Testis (tissue), 3 donors: Measurements from ENCODE around the gene RNF213. TPM values are rescaled to one million over a fixed set of nuclear protein-coding genes. Genes with fewer than 3 reads are reported as not detected.

Source experiments
- DNase-seq: peaks from one replicate; pipeline ENCODE4 v3.0.0-alpha.2; 2019
- H3K27ac ChIP-seq, 2 donors: fragments of 200-600 bp; sonication (generic); one replicate each; pipeline ENCODE4 v1.5.1; 2019
- H3K27me3 ChIP-seq: fragments of 200-600 bp; sonication (generic); one replicate; pipeline ENCODE4 v1.5.1; 2019
- H3K36me3 ChIP-seq: fragments of 200-600 bp; sonication (generic); one replicate; pipeline ENCODE4 v1.5.1; 2017; ENCODE audit warnings: low read depth; ENCODE audit errors: missing control alignments
- H3K4me1 ChIP-seq: fragments of 200-600 bp; sonication (generic); one replicate; pipeline ENCODE4 v1.5.1; 2019
- H3K4me3 ChIP-seq, 2 donors: fragments of 200-600 bp; sonication (generic); one replicate each; pipeline ENCODE4 v1.5.1; 2017 to 2019
- H3K9me3 ChIP-seq: fragments of 200-600 bp; sonication (generic); one replicate; pipeline ENCODE4 v1.5.1; 2017
- POLR2A ChIP-seq: fragments of 450-650 bp; IDR thresholded peaks from one replicate; pipeline ENCODE4 v1.6.1; 2017; ENCODE audit warnings: antibody characterized with exemption, mild to moderate bottlenecking, moderate library complexity
- WGBS, 2 donors: methylation state at CpG; one replicate each; pipeline ENCODE4 v1.1.5; 2018; 5-methylcytosine and 5-hydroxymethylcytosine counted together
- intact Hi-C: fragments of 100-400 bp; cut with DNase I; formaldehyde crosslinking; loops from one replicate; pipeline ENCODE4 v1.15.1; 2023; ENCODE audit warnings: low total_unique reads
- polyA plus RNA-seq: library from polyadenylated mRNA; stranded (reverse); fragments of 350-450 nt; fragmentation: Illumina TruSeq; extraction: RNeasy Lipid Tissue Mini Kit (QIAGEN cat#74804); gene quantifications from one replicate; pipeline ENCODE4 v1.2.3, GENCODE V29; 2014; ENCODE audit warnings: low read depth, low replicate concordance; ENCODE audit not compliant: insufficient read depth
- total RNA-seq, 2 donors: library from RNA; depleted of rRNA; stranded (reverse); fragments of >200 nt; gene quantifications; one replicate each; pipeline ENCODE4 v1.2.3, GENCODE V29; 2016
- TF ChIP-seq, protein P1 (sequence below), 3 experiments: fragments of 450-650 bp in 2 of 3; fragments of 200-600 bp in 1 of 3; sonication (generic) in 1 of 3; IDR thresholded peaks; one replicate each; pipeline ENCODE4 v1.5.1; 2016 to 2019; ENCODE audit warnings: antibody characterized with exemption in 3 of 3, mild to moderate bottlenecking in 2 of 3, moderate library complexity in 1 of 3

The RNF213 gene
- total and polyA plus RNA-seq, 3 donors from 2014 or later, result 25.3 to 68.9 (median 66.9) TPM

DNA sequence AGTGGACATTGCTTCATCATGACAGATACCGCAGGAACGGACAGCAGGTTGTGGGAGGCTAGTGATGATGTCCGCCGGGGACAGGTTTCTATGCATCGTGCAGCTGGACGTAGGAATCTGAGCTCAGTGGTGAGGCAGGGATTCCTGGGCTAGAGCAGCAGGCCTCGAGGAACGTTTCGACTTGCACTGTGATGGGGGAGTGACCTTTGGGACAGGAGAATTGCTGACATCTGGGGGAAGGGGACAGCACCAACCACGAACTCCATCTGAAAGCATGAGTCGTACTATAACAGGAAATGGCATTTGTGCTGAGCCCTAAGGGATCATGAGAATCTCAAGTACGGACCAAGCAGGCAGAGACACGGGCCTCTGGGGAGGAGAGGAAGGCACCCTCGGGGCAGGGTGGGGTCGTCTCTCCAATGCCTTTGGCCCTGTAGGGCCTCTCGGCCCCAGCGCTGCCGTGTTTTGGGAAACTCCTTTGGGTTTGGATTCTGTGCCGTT is 88.5 kb downstream of the RNF213 start:
- DNase-seq, result no peak
- WGBS, 2 donors, result 79 to 84% methylated on average over 19 of the region's 19 CpGs
- intact Hi-C loops, result no loop called here
- Histone ChIP-seq H3K9me3 (no peaks in the 10 kb centered on the region), H3K4me1 (no peaks in the 10 kb centered on the region), H3K4me3 (no peak overlapping the region), H3K36me3 (no peaks in the 10 kb centered on the region), H3K27ac (no peak overlapping the region), H3K27me3 (no peaks in the 10 kb centered on the region)
- TF ChIP-seq, protein P1, sequence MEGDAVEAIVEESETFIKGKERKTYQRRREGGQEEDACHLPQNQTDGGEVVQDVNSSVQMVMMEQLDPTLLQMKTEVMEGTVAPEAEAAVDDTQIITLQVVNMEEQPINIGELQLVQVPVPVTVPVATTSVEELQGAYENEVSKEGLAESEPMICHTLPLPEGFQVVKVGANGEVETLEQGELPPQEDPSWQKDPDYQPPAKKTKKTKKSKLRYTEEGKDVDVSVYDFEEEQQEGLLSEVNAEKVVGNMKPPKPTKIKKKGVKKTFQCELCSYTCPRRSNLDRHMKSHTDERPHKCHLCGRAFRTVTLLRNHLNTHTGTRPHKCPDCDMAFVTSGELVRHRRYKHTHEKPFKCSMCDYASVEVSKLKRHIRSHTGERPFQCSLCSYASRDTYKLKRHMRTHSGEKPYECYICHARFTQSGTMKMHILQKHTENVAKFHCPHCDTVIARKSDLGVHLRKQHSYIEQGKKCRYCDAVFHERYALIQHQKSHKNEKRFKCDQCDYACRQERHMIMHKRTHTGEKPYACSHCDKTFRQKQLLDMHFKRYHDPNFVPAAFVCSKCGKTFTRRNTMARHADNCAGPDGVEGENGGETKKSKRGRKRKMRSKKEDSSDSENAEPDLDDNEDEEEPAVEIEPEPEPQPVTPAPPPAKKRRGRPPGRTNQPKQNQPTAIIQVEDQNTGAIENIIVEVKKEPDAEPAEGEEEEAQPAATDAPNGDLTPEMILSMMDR (IDR thresholded peaks at IDR 0.05), result no peak
- TF ChIP-seq POLR2A, result no peak

DNA sequence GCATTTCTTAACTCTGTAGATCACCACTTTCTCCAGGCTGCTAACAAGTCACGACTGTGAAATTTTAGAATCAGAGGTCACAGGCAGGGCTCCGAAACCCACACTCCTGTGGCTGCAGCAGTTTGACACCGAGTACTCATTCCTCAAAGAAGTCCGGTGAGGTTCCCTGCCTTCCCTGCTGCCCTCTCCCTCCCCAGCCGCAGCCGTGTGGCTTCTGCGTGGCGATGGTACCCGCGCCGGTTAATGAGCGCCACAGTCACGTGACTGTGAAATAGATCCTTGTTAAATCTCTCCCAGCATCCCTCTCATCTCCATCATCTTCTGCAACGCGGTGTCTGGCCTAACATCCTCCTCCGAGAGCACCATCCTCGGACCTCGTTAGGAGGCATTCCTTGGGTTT is 89.1 kb downstream of the RNF213 start:
- intact Hi-C loops, result no loop called here
- no peak for DNase-seq
- TF ChIP-seq POLR2A, result no peak
- TF ChIP-seq, protein P1 (IDR thresholded peaks at IDR 0.05), result no peak
- Histone ChIP-seq H3K9me3 (no peaks in the 10 kb centered on the region), H3K36me3 (no peaks in the 10 kb centered on the region), H3K4me3 (no peak overlapping the region), H3K4me1 (no peaks in the 10 kb centered on the region), H3K27ac (no peak overlapping the region), H3K27me3 (no peaks in the 10 kb centered on the region)
- 89 to 90% methylated on average over 17 to 18 of the region's 18 CpGs for WGBS, 2 donors

DNA sequence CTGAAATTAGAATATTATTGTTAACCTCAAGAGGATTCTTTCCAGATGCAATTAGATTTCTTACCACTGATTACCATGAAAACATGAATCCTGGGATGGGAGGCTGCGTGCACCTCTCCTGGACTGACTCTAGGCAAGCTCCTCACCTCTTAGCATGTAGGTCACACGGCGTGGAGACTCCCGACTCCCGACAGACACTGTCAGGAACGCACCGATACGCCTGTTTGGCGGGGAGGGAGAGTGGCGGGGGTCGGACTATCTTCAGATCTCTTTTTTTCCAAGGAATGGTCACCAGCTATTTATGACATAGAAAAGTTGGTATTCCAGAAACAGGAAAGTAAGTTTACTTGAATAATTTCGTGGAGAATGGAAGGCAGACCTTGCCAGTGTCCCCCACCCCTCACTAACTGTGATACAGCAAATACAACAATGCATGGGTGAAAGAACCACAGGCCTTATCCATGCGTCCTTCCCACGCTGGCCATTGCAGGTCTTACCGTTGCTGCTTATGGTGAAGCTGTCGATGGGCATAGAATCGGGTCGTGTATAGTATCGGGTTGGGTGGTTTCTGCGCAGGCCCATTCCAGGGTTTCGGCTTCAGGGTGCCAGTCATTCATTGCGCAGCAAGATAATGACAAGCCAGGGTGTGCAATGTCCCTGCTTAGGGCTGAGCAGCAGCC is 91.7 kb downstream of the RNF213 start:
- Histone ChIP-seq H3K36me3 (no peaks in the 10 kb centered on the region), H3K9me3 (no peaks in the 10 kb centered on the region), H3K27me3 (no peaks in the 10 kb centered on the region), H3K4me3 (no peak overlapping the region), H3K4me1 (no peaks in the 10 kb centered on the region), H3K27ac (no peak overlapping the region)
- no peak for TF ChIP-seq POLR2A
- TF ChIP-seq, protein P1 (IDR thresholded peaks at IDR 0.05), result no peak
- no peak for DNase-seq
- intact Hi-C loops, result no loop called here
- 86 to 94% methylated on average over 19 to 22 of the region's 22 CpGs for WGBS, 2 donors

DNA sequence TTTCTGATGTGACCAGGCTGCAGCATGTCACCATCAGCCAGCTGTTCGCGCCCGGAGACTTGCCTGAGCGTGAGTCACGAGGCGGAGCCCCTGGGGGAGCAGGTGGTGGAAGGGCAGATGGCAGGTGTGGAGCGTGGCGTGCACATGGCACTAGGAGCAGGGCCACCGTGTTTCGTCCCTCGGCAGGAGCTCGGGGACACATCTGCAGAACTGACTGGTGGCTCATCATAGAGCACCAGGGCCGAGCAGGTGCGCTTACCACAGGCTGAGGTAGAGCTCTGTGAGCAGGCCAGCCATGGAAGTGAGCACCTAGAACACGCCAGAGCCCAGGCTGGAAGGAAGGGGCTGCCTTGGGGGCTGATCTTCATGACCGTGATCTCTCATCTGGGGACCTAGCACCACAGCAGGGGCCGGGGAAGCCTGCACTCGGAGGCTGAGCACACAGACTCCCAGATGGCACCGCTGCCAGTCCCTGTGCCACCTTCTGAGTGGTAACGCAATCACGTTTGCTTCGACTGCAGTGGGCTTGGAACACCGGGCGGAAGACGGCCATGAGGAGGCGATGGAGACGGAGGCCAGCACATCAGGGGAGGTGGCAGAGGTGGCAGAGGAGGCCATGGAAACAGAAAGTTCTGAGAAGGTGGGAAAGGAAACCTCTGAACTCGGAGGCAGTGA is 92.5 kb downstream of the RNF213 start:
- DNase-seq, result no peak
- no peaks in the 10 kb centered on the region for H3K36me3 ChIP-seq
- no peak overlapping the region for H3K27ac ChIP-seq
- H3K4me3 ChIP-seq, result no peak overlapping the region
- TF ChIP-seq, protein P1 (IDR thresholded peaks at IDR 0.05), result no peak
- TF ChIP-seq POLR2A, result no peak
- H3K27me3 ChIP-seq, result no peaks in the 10 kb centered on the region
- 95% methylated on average over 19 to 28 of the region's 28 CpGs for WGBS, 2 donors
- intact Hi-C loops, result no loop called here
- no peaks in the 10 kb centered on the region for H3K9me3 ChIP-seq
- no peaks in the 10 kb centered on the region for H3K4me1 ChIP-seq
